HepG2 (cell line): Measurements from ENCODE around the gene NKD1. TPM values are rescaled to one million over a fixed set of nuclear protein-coding genes. Genes with fewer than 3 reads are reported as not detected.

Experiments
- ATAC-seq: fragments of 200-7000 bp; cut with Tn5 transposase; 3 replicates; pipeline ENCODE4 v1.9.1; 2020; ENCODE audit warnings: mild to moderate bottlenecking, moderate library complexity
- Bru-seq: library from RNA; stranded (reverse); fragments of 400-500 nt; gene quantifications from one replicate; lab custom pipeline; 2021; lab: Mats Ljungman, UMichigan
- BruChase-seq, 2 experiments: library from RNA; stranded (reverse); fragments of 400-500 nt; gene quantifications; one replicate each; lab custom pipeline; 2021; lab: Mats Ljungman, UMichigan
- BruUV-seq: library from RNA; stranded (reverse); fragments of 400-500 nt; replicated peaks from 2 replicates; lab custom pipeline; 2021; lab: Mats Ljungman, UMichigan
- CTCF ChIA-PET: fragments of 300-600 bp; formaldehyde crosslinking; extraction: SDS; loops from one replicate; lab custom pipeline; 2021; ENCODE audit warnings: low total read pairs, inconsistent platforms, low intra/inter-chr PET ratio; lab: Yijun Ruan, JAX
- POLR2A ChIA-PET: fragments of 350-600 bp; sonication (Branson Sonifier 250); formaldehyde crosslinking; loops from one replicate; lab custom pipeline; 2020; ENCODE audit warnings: antibody characterized with exemption, inconsistent platforms; lab: Yijun Ruan, JAX
- DNase-seq: peaks from one replicate; pipeline ENCODE4 v3.0.0-alpha.2; 2015; ENCODE audit warnings: low spot score
- FAIRE-seq: peaks from 3 replicates; lab custom pipeline; 2011; peaks lifted over from hg19 to GRCh38; lab: Jason Lieb, UNC
- H2AFZ ChIP-seq: one replicate; pipeline ENCODE4 v1.6.1; 2011; ENCODE audit warnings: low read length, inconsistent platforms
- H3K27ac ChIP-seq: fragments of 300-600 bp; 3 replicates; pipeline ENCODE4 v1.8.0; 2011; ENCODE audit warnings: mixed run types, mild to moderate bottlenecking, mixed read lengths, low read length, inconsistent platforms; ENCODE audit not compliant: insufficient read depth; ENCODE audit errors: extremely low read length
- H3K27me3 ChIP-seq, 2 experiments: fragments of 200-600 bp in 1 of 2; 2 replicates in 1 of 2; 3 replicates in 1 of 2; pipeline versions ENCODE4 v1.6.0 to v1.8.0; 2011; ENCODE audit warnings: low read length in 2 of 2, mild to moderate bottlenecking in 2 of 2, moderate library complexity in 2 of 2, inconsistent platforms in 1 of 2; ENCODE audit not compliant: insufficient read depth in 2 of 2, control insufficient read depth in 1 of 2
- H3K36me3 ChIP-seq, 2 experiments: fragments of 200-600 bp in 1 of 2; replicated peaks in 1 of 2; 2 replicates in 1 of 2; 3 replicates in 1 of 2; pipeline versions ENCODE4 v1.5.1 to v1.8.0; 2011; ENCODE audit warnings: low read length in 2 of 2, inconsistent platforms in 1 of 2; ENCODE audit not compliant: insufficient read depth in 2 of 2, control insufficient read depth in 1 of 2
- H3K4me1 ChIP-seq: 2 replicates; pipeline ENCODE4 v1.5.1; 2012; ENCODE audit warnings: low read length, inconsistent platforms; ENCODE audit not compliant: insufficient read depth
- H3K4me2 ChIP-seq: 2 replicates; pipeline ENCODE4 v1.6.0; 2011; ENCODE audit warnings: low read depth, low read length, inconsistent platforms
- H3K4me3 ChIP-seq, 3 experiments: fragments of 200-600 bp in 1 of 3; sonication (generic), shearing (Covaris generic) in 1 of 3; replicated peaks in 1 of 3; 2 replicates each; pipeline ENCODE4 v1.5.1; 2011 to 2016; ENCODE audit warnings: low read length in 3 of 3, inconsistent platforms in 2 of 3, low read depth in 2 of 3, mild to moderate bottlenecking in 2 of 3, control low read depth in 1 of 3, mixed read lengths in 1 of 3; ENCODE audit not compliant: insufficient read depth in 1 of 3
- H3K79me2 ChIP-seq: one replicate; pipeline ENCODE4 v1.6.1; 2011; ENCODE audit warnings: low read length, inconsistent platforms; ENCODE audit not compliant: insufficient read depth
- H3K9ac ChIP-seq: 2 replicates; pipeline ENCODE4 v1.6.0; 2011; ENCODE audit warnings: mild to moderate bottlenecking, low read depth, low read length, inconsistent platforms; ENCODE audit not compliant: insufficient read depth
- H3K9me3 ChIP-seq: 2 replicates; pipeline ENCODE4 v1.5.1; 2012; ENCODE audit warnings: mild to moderate bottlenecking, low read length
- H4K20me1 ChIP-seq: 2 replicates; pipeline ENCODE4 v1.6.0; 2011; ENCODE audit warnings: inconsistent platforms, mild to moderate bottlenecking, low read length, moderate library complexity; ENCODE audit not compliant: insufficient read depth
- CENPT ChIP-seq: sonication (generic); formaldehyde crosslinking; IDR thresholded peaks from 2 replicates; pipeline ENCODE4 v1.8.0; 2022; ENCODE audit warnings: low read depth, mild to moderate bottlenecking, moderate library complexity, missing genetic modification reagents
- DNMT1 ChIP-seq: sonication (generic); formaldehyde crosslinking; IDR thresholded peaks from 2 replicates; pipeline ENCODE4 v1.5.1; 2020; ENCODE audit warnings: mild to moderate bottlenecking, missing genetic modification reagents
- HOMEZ ChIP-seq: IDR thresholded peaks from 2 replicates; pipeline ENCODE4 v1.6.1; 2016; ENCODE audit warnings: low read depth
- MTA1 ChIP-seq: sonication (generic); formaldehyde crosslinking; IDR thresholded peaks from 2 replicates; pipeline ENCODE4 v1.4.0; 2020; ENCODE audit warnings: missing genetic modification reagents, mild to moderate bottlenecking, borderline replicate concordance
- SIX4 ChIP-seq: sonication (generic); formaldehyde crosslinking; IDR thresholded peaks from 2 replicates; pipeline ENCODE4 v1.4.0; 2020; ENCODE audit warnings: missing genetic modification reagents
- SKIL ChIP-seq: sonication (generic); formaldehyde crosslinking; IDR thresholded peaks from 2 replicates; pipeline ENCODE4 v1.8.0; 2022; ENCODE audit warnings: missing genetic modification reagents, mild to moderate bottlenecking, moderate library complexity, borderline replicate concordance
- WGBS: methylation state at CpG from one replicate; pipeline ENCODE4 v1.1.6; 2017; ENCODE audit warnings: low lambda C conversion rate; 5-methylcytosine and 5-hydroxymethylcytosine counted together
- in situ Hi-C: cut with HindIII; loops from 2 replicates; pipeline ENCODE4 v1.10.0; 2017; ENCODE audit warnings: low pct_unique_long_range_greater_than_20kb; ENCODE audit not compliant: extremely low pct_ligation_motif_present
- intact Hi-C: fragments of 100-400 bp; cut with micrococcal nuclease; formaldehyde crosslinking; loops from one replicate; pipeline ENCODE4 v1.10.0; 2022; ENCODE audit not compliant: unreplicated experiment
- long read RNA-seq, 2 experiments: library from RNA in 1 of 2; library from polyadenylated mRNA in 1 of 2; stranded (forward) in 1 of 2; unstranded in 1 of 2; transcript quantifications; one replicate each; pipeline ENCODE4 v2.0.0, GENCODE V29; 2019 to 2022
- polyA minus RNA-seq, 3 experiments: library from RNA; depleted of rRNA, polyadenylated mRNA; stranded (reverse); fragments of >200 nt; gene quantifications; 2 replicates each; pipeline ENCODE4 v1.2.3, GENCODE V29; 2011; ENCODE audit warnings: low replicate concordance in 1 of 3
- polyA plus RNA-seq, 8 experiments: library from polyadenylated mRNA; depleted of rRNA in 3 of 8; stranded (reverse) in 7 of 8; unstranded in 1 of 8; fragments of >200 nt; fragmentation: Illumina TruSeq in 4 of 8; extraction: Trizol in 4 of 8; gene quantifications; 2 replicates each; pipeline versions ENCODE4 v1.2.1 to v1.2.3, GENCODE V29; 2011 to 2016; ENCODE audit warnings: low read depth in 4 of 8, missing spikeins in 1 of 8, mixed read lengths in 1 of 8; ENCODE audit not compliant: insufficient read depth in 1 of 8
- total RNA-seq, 5 experiments: library from RNA; depleted of rRNA; stranded (reverse); fragments of >200 nt; fragmentation: Illumina TruSeq; extraction: Trizol; gene quantifications; 2 replicates each; pipeline ENCODE4 v1.2.3, GENCODE V29; 2016; ENCODE audit warnings: low read depth in 1 of 5
- TF ChIP-seq, protein P1 (sequence below): sonication (generic); formaldehyde crosslinking; IDR thresholded peaks from 2 replicates; pipeline ENCODE4 v1.5.1; 2020; ENCODE audit warnings: mild to moderate bottlenecking, missing genetic modification reagents, moderate library complexity

The NKD1 gene
- 59.0 and 70.4 TPM in 2 replicates for total RNA-seq (2016; rRNA removed; fragmentation: Illumina TruSeq; extraction: Trizol)
- 19.9 and 25.5 TPM in 2 replicates for total RNA-seq (2016; cell fraction: cytosol; rRNA removed; fragmentation: Illumina TruSeq; extraction: Trizol; ENCODE audit: low read depth)
- total RNA-seq (2016; cell fraction: insoluble cytoplasmic fraction; rRNA removed; fragmentation: Illumina TruSeq; extraction: Trizol): 50.0 and 70.7 TPM in 2 replicates
- total RNA-seq (2016; cell fraction: membrane; rRNA removed; fragmentation: Illumina TruSeq; extraction: Trizol): 136 and 148 TPM in 2 replicates
- total RNA-seq (2016; cell fraction: nucleus; rRNA removed; fragmentation: Illumina TruSeq; extraction: Trizol): 61.9 and 70.6 TPM in 2 replicates
- 86.1 and 121 TPM in 2 replicates for polyA plus RNA-seq (2011; rRNA removed)
- polyA plus RNA-seq (2011; cell fraction: cytosol; rRNA removed): 22.3 and 49.7 TPM in 2 replicates
- 150 and 275 TPM in 2 replicates for polyA plus RNA-seq (2011; cell fraction: nucleus; rRNA removed)
- 58.7 and 76.3 TPM in 2 replicates for polyA plus RNA-seq (2012)
- 106 and 127 TPM in 2 replicates for polyA plus RNA-seq (2016; cell fraction: cytosol; fragmentation: Illumina TruSeq; extraction: Trizol; ENCODE audit: low read depth)
- polyA plus RNA-seq (2016; cell fraction: insoluble cytoplasmic fraction; fragmentation: Illumina TruSeq; extraction: Trizol; ENCODE audit: low read depth): 95.8 and 124 TPM in 2 replicates
- polyA plus RNA-seq (2016; cell fraction: membrane; fragmentation: Illumina TruSeq; extraction: Trizol; ENCODE audit: low read depth): 156 and 170 TPM in 2 replicates
- polyA plus RNA-seq (2016; cell fraction: nucleus; fragmentation: Illumina TruSeq; extraction: Trizol; ENCODE audit: insufficient read depth, low read depth): 155 and 169 TPM in 2 replicates
- polyA minus RNA-seq (2011; rRNA and poly(A)+ RNA removed; ENCODE audit: low replicate concordance): 0.02 and 110 TPM in 2 replicates
- 14.3 and 28.8 TPM in 2 replicates for polyA minus RNA-seq (2011; cell fraction: cytosol; rRNA and poly(A)+ RNA removed)
- 43.1 and 57.6 TPM in 2 replicates for polyA minus RNA-seq (2011; cell fraction: nucleus; rRNA and poly(A)+ RNA removed)
- Bru-seq, nascent RNA: percentile 99 among the genes with signal in this experiment
- BruChase-seq, experiment 1, labeled RNA remaining after a 6-hour chase: percentile 98 among the genes with signal in this experiment
- percentile 99 among the genes with signal in this experiment for BruChase-seq, experiment 2, labeled RNA remaining after a 2-hour chase
- long read RNA-seq, experiment 1, full-length matches to known transcripts: 9 of 49 reads
- long read RNA-seq, experiment 1, partial matches to known transcripts: 2 of 49 reads
- long read RNA-seq, experiment 1, other reads (novel, unspliced or antisense): 38 of 49 reads
- long read RNA-seq, experiment 2, full-length matches to known transcripts: 150 of 589 reads
- long read RNA-seq, experiment 2, partial matches to known transcripts: 244 of 589 reads
- long read RNA-seq, experiment 2, other reads (novel, unspliced or antisense): 195 of 589 reads

GRCh38 chr16:50548125-50548908 is at the start of gene NKD1:
NKD1 (plus strand) TSS chr16:50548396; CDS start chr16:50548554, 158 bp downstream.
- peak within 1 kb of the TSS; percentile 89 for H3K4me2 ChIP-seq
- peak; percentile 84 for DNase-seq
- WGBS: under 1% methylated on average over 40 of the region's 113 CpGs
- intact Hi-C loops: loop anchor here (2.0 to 5.0 kb wide), 2 partner anchors 41 to 176 kb away; no protein-coding TSS in a partner anchor
- FAIRE-seq: no peak
- ChIA-PET CTCF (interaction anchor here (0.8 kb wide), 1 partner anchor 81 kb away, joined by 3 read pairs; no protein-coding TSS in a partner anchor), POLR2A (interaction anchor here (0.6 to 2.7 kb wide), 30 partner anchors 8 to 181 kb away, joined by 3 to 69 read pairs (median 4); no protein-coding TSS in a partner anchor)
- BruUV-seq: no TSS peak
- in situ Hi-C loops: loop anchor here (5.0 kb wide), 2 partner anchors 81 to 176 kb away; no protein-coding TSS in a partner anchor
- H3K9me3 ChIP-seq: no peaks in the 10 kb centered on the region
- peaks cover 62% of the 10 kb centered on the region for H3K4me1 ChIP-seq
- H3K4me3 ChIP-seq: peak within 1 kb of the TSS; percentile 93 to 100 (median 98)
- H3K36me3 ChIP-seq: peaks cover 10 to 35% of the 10 kb centered on the region in 2 experiments
- peaks cover 44% of the 10 kb centered on the region for H4K20me1 ChIP-seq
- H3K9ac ChIP-seq: peak within 1 kb of the TSS; percentile 90
- H3K27me3 ChIP-seq: peaks cover 0 to 6% of the 10 kb centered on the region in 2 experiments; a peak in 1 of 5 replicates
- H3K27ac ChIP-seq: peak within 1 kb of the TSS; percentile 88
- no peak within 1 kb of the TSS for H2AFZ ChIP-seq
- H3K79me2 ChIP-seq: peaks cover 51% of the 10 kb centered on the region
- ATAC-seq: peak; percentile 87
- TF ChIP-seq SKIL (CRISPR knock-in tag): no peak
- no peak for TF ChIP-seq HOMEZ (CRISPR knock-in tag)
- TF ChIP-seq CENPT (CRISPR knock-in tag): no peak
- TF ChIP-seq DNMT1 (CRISPR knock-in tag): 0 out of 2 replicates have a peak, but pooled peaks have one; percentile 12
- TF ChIP-seq MTA1 (CRISPR knock-in tag): no peak
- TF ChIP-seq SIX4 (CRISPR knock-in tag): no peak
- TF ChIP-seq, protein P1, sequence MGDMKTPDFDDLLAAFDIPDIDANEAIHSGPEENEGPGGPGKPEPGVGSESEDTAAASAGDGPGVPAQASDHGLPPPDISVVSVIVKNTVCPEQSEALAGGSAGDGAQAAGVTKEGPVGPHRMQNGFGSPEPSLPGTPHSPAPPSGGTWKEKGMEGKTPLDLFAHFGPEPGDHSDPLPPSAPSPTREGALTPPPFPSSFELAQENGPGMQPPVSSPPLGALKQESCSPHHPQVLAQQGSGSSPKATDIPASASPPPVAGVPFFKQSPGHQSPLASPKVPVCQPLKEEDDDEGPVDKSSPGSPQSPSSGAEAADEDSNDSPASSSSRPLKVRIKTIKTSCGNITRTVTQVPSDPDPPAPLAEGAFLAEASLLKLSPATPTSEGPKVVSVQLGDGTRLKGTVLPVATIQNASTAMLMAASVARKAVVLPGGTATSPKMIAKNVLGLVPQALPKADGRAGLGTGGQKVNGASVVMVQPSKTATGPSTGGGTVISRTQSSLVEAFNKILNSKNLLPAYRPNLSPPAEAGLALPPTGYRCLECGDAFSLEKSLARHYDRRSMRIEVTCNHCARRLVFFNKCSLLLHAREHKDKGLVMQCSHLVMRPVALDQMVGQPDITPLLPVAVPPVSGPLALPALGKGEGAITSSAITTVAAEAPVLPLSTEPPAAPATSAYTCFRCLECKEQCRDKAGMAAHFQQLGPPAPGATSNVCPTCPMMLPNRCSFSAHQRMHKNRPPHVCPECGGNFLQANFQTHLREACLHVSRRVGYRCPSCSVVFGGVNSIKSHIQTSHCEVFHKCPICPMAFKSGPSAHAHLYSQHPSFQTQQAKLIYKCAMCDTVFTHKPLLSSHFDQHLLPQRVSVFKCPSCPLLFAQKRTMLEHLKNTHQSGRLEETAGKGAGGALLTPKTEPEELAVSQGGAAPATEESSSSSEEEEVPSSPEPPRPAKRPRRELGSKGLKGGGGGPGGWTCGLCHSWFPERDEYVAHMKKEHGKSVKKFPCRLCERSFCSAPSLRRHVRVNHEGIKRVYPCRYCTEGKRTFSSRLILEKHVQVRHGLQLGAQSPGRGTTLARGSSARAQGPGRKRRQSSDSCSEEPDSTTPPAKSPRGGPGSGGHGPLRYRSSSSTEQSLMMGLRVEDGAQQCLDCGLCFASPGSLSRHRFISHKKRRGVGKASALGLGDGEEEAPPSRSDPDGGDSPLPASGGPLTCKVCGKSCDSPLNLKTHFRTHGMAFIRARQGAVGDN (CRISPR knock-in tag): peak; percentile 60; the same call in 1 of the 2 replicates
